Stimulated activated CD8-positive, alpha-beta memory T cell treated with anti-CD3 and anti-CD28 coated beads, Interleukin-4, amount 100 ng/mL, for 24 hours (primary cell): ENCODE data around the gene SEZ6.

ENCODE experiments used
- DNase-seq: peaks from one replicate; pipeline ENCODE4 v3.0.0-alpha.2; 2020; ENCODE audit warnings: low read depth

The SEZ6 gene

GRCh38 chr17:29034510-29034909 lies 28.7 kb upstream of the SEZ6 start:
- no peak for DNase-seq

- DNase-seq: no peak
Observed at GRCh38 chr17:29032857-29033197, 27.0 kb upstream of the SEZ6 start.

GRCh38 chr17:29032013-29032856 lies 26.4 kb upstream of the SEZ6 start:
- no peak for DNase-seq

DNA sequence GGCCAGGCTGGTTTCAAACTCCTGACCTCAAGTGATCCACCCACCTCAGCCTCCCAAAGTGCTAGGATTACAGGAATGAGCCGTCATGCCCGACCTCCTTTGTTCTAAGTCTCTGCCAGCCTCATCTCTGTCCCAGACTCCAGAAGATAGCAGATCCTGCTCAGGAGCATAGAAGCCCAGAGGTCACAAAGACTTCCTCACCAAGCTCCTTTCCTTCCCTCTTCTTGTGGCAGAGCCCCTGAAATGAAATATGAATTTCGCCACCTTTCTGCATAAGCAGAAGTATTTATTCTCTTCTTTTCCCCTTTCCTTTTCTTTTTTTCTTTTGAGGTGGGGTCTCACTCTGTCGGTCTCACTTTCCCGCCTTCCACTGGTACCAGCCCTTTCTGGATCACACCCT lies 25.7 kb upstream of the SEZ6 start:
- no peak for DNase-seq

- no peak for DNase-seq
Observed at GRCh38 chr17:29024316-29024952, 18.6 kb upstream of the SEZ6 start.

DNA sequence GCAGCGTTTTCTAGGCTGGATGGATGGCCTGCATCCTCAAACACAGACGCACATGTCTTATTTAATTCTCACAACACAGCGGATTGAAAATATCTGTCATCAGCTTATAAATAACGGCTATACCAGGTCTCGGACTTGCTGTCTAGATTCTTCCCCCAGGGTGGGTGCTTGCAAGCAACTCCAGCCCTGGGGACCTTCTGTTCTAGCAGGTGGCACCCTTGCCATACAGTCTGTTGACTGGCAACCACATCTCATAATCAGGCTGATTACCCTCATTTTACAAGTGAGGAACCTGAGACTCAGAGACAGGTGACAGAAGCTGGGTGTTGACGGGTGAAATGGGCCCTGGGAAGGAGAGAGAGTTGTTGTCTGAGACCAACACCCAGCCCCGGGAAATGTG lies 16.2 kb upstream of the SEZ6 start:
- DNase-seq: no peak

DNA sequence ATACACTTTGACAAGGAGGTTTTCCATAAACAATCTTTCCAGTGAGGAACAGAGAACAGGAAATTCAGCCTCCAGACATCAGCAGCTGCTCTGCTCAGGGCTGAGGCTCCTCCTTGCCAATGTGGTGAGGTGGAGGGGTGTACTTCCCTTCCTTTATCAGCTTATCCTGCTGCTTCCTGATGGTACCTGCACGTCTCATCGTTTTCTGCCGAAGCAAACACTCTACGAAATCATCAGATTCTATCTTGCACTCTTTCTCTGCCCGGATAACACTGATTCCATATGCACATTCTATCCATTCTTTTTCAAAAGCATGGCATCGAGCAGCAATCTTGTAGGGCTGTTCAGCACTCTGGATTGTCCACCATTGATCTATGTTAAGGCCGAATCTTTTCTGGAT lies 15.4 kb upstream of the SEZ6 start:
- no peak for DNase-seq

- DNase-seq: no peak
Observed at GRCh38 chr17:29020576-29020975, 14.7 kb upstream of the SEZ6 start.

GRCh38 chr17:29019475-29020181 lies 13.8 kb upstream of the SEZ6 start:
- DNase-seq: no peak

GRCh38 chr17:29018788-29019474 lies 13.1 kb upstream of the SEZ6 start:
- DNase-seq: no peak

GRCh38 chr17:29016345-29017210 lies 10.7 kb upstream of the SEZ6 start:
- no peak for DNase-seq

DNA sequence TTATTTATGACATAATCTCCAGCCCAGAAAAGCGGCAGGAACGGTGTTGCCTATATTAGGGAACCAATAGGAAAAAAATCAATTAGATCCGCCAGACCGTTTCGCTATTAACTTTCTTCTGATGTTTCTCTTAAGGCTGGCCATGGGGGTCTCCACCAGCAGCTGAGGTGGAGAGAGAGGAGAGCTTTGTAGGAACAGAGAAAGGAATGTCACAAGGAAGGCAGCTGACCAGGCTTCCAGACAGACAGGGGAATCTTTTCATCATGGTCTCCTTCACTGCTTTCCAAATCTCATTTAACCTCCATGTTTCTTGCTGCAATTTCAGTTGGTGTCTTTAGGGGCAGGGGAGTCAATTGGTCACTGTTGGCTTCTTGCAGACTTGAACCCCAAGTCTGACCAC lies 8.9 kb upstream of the SEZ6 start:
- no peak for DNase-seq

DNA sequence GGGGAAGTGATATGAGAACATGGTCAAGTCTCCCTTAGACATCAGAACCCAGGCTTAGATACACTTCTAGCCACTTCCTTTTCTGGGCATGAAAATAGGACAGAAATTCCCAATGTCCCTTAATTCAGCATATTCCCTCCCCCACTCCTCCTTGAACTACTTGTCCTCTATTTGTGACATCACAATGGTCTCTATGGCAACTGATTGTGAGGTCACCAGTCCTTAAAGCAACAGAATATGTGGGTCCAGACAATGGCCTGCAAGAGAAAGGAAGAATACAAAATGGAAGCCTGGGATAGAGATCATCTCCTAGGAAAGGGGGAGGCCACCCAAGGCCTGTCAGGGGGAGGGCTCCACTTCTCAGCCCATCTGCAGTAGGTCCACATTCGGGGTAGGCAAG lies 6.7 kb upstream of the SEZ6 start:
- no peak for DNase-seq

- no peak for DNase-seq
Observed at GRCh38 chr17:29010586-29010985, 4.8 kb upstream of the SEZ6 start.

DNA sequence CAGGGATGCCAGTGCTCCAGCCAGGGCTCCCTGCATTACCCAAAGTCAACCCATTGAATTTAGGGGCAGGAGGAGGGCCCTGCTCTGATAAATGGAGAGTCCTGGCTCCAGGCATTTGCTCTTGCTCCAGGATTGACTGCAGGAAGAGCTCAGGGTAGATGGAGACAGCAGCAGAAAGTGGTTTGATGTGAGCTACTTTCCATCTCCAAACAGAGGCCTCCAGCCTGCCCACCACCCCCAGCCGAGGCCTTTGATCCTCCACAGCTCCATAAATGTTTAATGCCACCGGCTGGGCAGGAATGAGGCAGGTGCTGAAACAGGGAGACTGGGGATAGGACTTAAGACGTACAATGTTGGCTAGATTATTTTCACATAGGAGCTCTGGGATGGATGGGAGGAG lies 4.3 kb upstream of the SEZ6 start:
- DNase-seq: no peak

DNA sequence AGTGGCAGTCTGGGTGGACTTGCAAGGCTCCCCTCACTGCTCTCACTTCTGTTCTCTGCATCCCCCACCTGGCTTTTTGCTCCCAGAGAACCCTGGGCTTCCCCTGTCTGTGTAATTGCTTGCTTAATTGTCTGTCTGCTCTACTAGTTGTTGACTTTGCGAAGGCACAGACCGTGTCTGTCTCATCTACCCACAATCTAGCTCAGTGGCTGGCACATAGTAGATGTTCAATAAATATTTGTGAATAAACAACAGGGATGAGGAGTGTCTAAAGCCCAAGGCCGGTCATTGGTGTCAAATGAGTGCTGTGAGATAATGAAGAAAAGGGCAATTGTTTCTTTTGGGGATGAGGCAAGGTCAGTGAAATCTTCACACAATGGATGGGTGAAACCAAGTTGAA lies 2.8 kb upstream of the SEZ6 start:
- DNase-seq: no peak

GRCh38 chr17:29007860-29008455 lies 2.1 kb upstream of the SEZ6 start:
- DNase-seq: no peak

GRCh38 chr17:29007456-29007855 lies 1.6 kb upstream of the SEZ6 start:
- DNase-seq: no peak

GRCh38 chr17:29004081-29004692 lies 1.6 kb downstream of the SEZ6 start:
- DNase-seq: no peak

DNA sequence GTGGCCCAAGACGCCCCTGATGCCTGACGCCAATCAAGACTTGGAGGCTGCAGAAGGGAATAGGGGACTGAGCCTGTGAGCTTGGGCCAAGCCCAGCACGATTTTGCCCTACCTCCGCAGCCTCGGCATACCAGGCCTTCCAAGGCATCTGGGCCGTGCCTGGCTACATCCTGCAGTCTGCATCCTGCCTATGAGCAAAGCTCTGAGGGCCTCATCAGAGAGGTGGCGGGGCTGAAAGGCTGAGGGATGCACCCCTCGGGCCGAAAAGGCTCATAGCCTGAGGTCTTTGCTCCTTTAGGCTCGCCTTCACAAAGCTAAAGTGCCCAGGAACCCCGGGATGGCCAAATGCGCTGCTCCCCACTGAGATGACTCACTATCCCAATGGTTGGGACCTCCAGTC lies 2.5 kb downstream of the SEZ6 start:
- no peak for DNase-seq

DNA sequence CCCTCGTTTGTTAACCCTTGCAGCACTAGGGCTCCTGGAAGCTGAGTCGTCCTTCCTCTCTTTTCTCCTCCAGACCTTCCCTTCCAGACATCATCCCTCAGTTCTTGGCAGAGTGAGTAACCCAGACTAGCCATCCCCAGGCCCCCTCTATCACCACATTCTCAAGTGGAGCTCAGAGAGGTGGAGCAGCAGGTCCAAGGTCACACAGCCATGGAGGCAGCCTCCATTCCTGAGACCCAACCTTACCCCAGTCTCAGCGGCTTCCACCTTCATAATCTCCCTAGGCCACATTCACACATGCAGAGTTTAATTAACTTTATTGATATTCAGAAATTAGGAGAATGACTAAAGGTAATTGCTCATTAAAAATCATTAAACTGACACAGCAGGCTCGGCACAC lies 3.0 kb downstream of the SEZ6 start:
- DNase-seq: no peak
